ENCODE results near the gene SIM1. TPM values are rescaled to one million over a fixed set of nuclear protein-coding genes. Genes with fewer than 3 reads are reported as not detected.

Gene SIM1
- total RNA-seq, 2 donors from 2014 or later, result not detected

GRCh38 chr6:100347901-100348550 lies 116.7 kb downstream of the SIM1 start:
- ATAC-seq (replicated peaks), result no peak
- Mint-ChIP-seq H3K4me1 (no peaks in the 10 kb centered on the region), H3K36me3 (ENCODE audit: low read depth) (no peaks in the 10 kb centered on the region), H3K27me3 (peaks cover 3% of the 10 kb centered on the region), H3K9me3 (no peaks in the 10 kb centered on the region), H3K4me3 (no peak overlapping the region), H3K27ac (no peak overlapping the region)

- ATAC-seq (replicated peaks), result no peak
- no peaks in the 10 kb centered on the region for H3K9me3 Mint-ChIP-seq
- H3K27me3 Mint-ChIP-seq, result peaks cover 6% of the 10 kb centered on the region
- no peaks in the 10 kb centered on the region for H3K4me1 Mint-ChIP-seq
- H3K27ac Mint-ChIP-seq, result no peak overlapping the region
- no peak overlapping the region for H3K4me3 Mint-ChIP-seq
- no peaks in the 10 kb centered on the region for H3K36me3 Mint-ChIP-seq (ENCODE audit: low read depth)
These were observed 117.9 kb downstream of the SIM1 start for GRCh38 chr6:100346828-100347227.

DNA sequence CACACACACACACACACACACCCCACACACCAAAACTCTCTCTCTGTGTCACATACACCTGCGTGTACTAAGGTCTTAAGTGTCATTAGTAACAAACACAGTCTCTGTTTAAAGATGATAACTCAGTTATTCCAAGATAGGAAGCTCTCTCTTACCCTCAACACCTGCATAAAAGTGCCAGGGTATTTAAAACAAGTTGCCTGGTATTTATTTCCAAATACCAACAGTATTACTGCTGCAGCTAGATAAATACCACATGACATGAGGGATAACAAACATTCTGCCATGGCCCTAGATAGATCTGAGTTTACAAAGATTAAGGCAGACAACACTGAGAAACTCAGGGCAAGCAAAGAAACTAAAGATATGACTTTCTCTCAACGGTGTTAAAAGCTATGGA lies 118.5 kb downstream of the SIM1 start:
- Mint-ChIP-seq H3K27ac (no peak overlapping the region), H3K27me3 (peaks cover 6% of the 10 kb centered on the region), H3K4me3 (no peak overlapping the region), H3K9me3 (no peaks in the 10 kb centered on the region), H3K36me3 (ENCODE audit: low read depth) (no peaks in the 10 kb centered on the region), H3K4me1 (no peaks in the 10 kb centered on the region)
- no peak for ATAC-seq (replicated peaks)

DNA sequence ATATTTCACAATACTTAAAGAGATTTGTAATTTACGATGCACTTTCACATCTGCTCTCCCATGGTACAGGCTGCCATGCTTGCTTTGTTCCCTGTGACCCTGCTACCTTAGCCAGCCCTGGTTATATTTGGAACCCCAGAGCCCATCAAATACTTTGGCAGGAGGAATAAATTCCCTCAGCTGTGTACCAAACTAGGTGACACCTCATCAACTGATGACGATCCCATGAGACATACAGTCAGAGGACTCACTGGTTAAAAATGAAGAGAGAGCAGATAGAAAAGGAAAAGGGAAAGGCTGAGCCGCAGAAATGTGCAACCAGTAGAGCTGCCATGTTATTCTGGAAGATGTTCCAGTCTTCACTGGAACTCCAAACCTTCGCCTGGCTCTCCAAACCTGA lies 120.0 kb downstream of the SIM1 start:
- peaks cover 6% of the 10 kb centered on the region for H3K27me3 Mint-ChIP-seq
- no peaks in the 10 kb centered on the region for H3K9me3 Mint-ChIP-seq
- H3K4me3 Mint-ChIP-seq, result no peak overlapping the region
- no peak for ATAC-seq (replicated peaks)
- H3K4me1 Mint-ChIP-seq, result no peaks in the 10 kb centered on the region
- H3K27ac Mint-ChIP-seq, result no peak overlapping the region
- H3K36me3 Mint-ChIP-seq (ENCODE audit: low read depth), result no peaks in the 10 kb centered on the region

- Mint-ChIP-seq H3K4me3 (no peak overlapping the region), H3K9me3 (no peaks in the 10 kb centered on the region)
These were observed 120.4 kb downstream of the SIM1 start for GRCh38 chr6:100344321-100344720.

DNA sequence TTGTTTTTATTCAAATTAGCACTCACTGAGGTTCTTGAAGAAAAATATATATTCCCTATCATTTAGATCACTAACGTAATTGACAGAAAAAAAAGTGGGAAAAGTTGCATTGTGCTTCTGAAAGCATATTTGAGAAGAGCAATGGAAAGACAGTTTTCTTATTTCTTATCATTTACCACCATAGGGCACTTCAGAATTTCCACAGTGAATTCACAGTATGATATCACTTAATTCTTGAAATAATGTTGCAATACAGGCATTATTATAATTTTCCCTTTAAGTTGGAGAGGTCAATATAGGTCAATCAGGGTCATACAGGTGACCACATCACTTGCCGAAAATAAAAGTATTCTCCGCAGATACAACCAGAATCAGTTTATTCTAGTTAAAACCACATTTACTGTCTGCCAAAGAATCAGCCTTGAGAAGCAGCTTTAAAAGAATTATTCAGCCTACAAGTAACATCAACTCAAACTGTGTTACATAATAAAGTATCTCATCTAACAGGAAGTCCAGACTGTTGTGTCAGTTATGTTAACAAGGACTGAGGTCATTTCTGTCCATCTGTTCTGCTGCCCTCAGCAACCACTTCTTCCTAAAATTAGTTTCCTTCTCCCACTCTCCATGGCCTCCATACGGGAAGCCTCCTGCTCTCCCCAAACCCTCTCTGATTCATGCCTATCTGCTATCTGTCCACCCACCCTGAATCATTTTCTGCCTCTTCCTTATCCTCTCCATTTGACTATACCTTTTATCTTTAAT lies 121.2 kb downstream of the SIM1 start:
- Mint-ChIP-seq H3K27me3 (peaks cover 6% of the 10 kb centered on the region), H3K27ac (no peak overlapping the region), H3K36me3 (ENCODE audit: low read depth) (no peaks in the 10 kb centered on the region), H3K9me3 (no peaks in the 10 kb centered on the region), H3K4me3 (no peak overlapping the region), H3K4me1 (no peaks in the 10 kb centered on the region)
- ATAC-seq (replicated peaks), result no peak

More at GRCh38 chr6:100344321-100344720, 120.4 kb downstream of the SIM1 start:
- Mint-ChIP-seq H3K36me3 (ENCODE audit: low read depth) (no peaks in the 10 kb centered on the region), H3K27ac (no peak overlapping the region), H3K4me1 (no peaks in the 10 kb centered on the region), H3K27me3 (peaks cover 6% of the 10 kb centered on the region)
- ATAC-seq (replicated peaks), result no peak

- no peak overlapping the region for H3K4me3 Mint-ChIP-seq
- no peaks in the 10 kb centered on the region for H3K4me1 Mint-ChIP-seq
- H3K36me3 Mint-ChIP-seq (ENCODE audit: low read depth), result no peaks in the 10 kb centered on the region
- no peaks in the 10 kb centered on the region for H3K9me3 Mint-ChIP-seq
- H3K27me3 Mint-ChIP-seq, result peaks cover 9% of the 10 kb centered on the region
- H3K27ac Mint-ChIP-seq, result no peak overlapping the region
- ATAC-seq (replicated peaks), result no peak
These were observed 121.9 kb downstream of the SIM1 start for GRCh38 chr6:100342830-100343229.

GRCh38 chr6:100339574-100340255 lies 125.0 kb downstream of the SIM1 start:
- Mint-ChIP-seq H3K4me3 (no peak overlapping the region), H3K27me3 (peaks cover 9% of the 10 kb centered on the region), H3K27ac (no peak overlapping the region), H3K36me3 (ENCODE audit: low read depth) (no peaks in the 10 kb centered on the region), H3K9me3 (no peaks in the 10 kb centered on the region), H3K4me1 (no peaks in the 10 kb centered on the region)
- no peak for ATAC-seq (replicated peaks)

GRCh38 chr6:100338090-100338489 lies 126.6 kb downstream of the SIM1 start:
- no peaks in the 10 kb centered on the region for H3K4me1 Mint-ChIP-seq
- no peaks in the 10 kb centered on the region for H3K9me3 Mint-ChIP-seq
- H3K27me3 Mint-ChIP-seq, result peaks cover 6% of the 10 kb centered on the region
- H3K27ac Mint-ChIP-seq, result no peak overlapping the region
- ATAC-seq (replicated peaks), result no peak
- no peaks in the 10 kb centered on the region for H3K36me3 Mint-ChIP-seq (ENCODE audit: low read depth)
- no peak overlapping the region for H3K4me3 Mint-ChIP-seq

- Mint-ChIP-seq H3K27me3 (peaks cover 3% of the 10 kb centered on the region), H3K36me3 (ENCODE audit: low read depth) (no peaks in the 10 kb centered on the region), H3K9me3 (no peaks in the 10 kb centered on the region), H3K27ac (no peak overlapping the region), H3K4me1 (no peaks in the 10 kb centered on the region), H3K4me3 (no peak overlapping the region)
- no peak for ATAC-seq (replicated peaks)
These were observed 127.8 kb downstream of the SIM1 start for GRCh38 chr6:100336876-100337275.

- Mint-ChIP-seq H3K4me1 (no peaks in the 10 kb centered on the region), H3K27me3 (peaks cover 3% of the 10 kb centered on the region), H3K9me3 (peaks cover 2% of the 10 kb centered on the region), H3K4me3 (no peak overlapping the region), H3K36me3 (ENCODE audit: low read depth) (no peaks in the 10 kb centered on the region), H3K27ac (no peak overlapping the region)
- no peak for ATAC-seq (replicated peaks)
These were observed 128.7 kb downstream of the SIM1 start for GRCh38 chr6:100335991-100336390.

All from activated T-helper 17 cell treated with anti-CD3 and anti-CD28 coated beads, Interleukin-2, amount 50 U/mL, for 72 hours (primary cell).